ENCODE measurements around the gene STK11.

- no peak for TF ChIP-seq POLR2A (IDR thresholded peaks at IDR 0.05)
- no peak for TF ChIP-seq CTCF (IDR thresholded peaks at IDR 0.05)
These were observed 42.2 kb downstream of the STK11 start for GRCh38 chr19:1247748-1248138.

Measured in breast epithelium (tissue), 3 donors.